ENCODE measurements around the gene EFHC1. TPM values are rescaled to one million over a fixed set of nuclear protein-coding genes. Genes with fewer than 3 reads are reported as not detected.

EFHC1 gene
- total and polyA plus RNA-seq, 2 of the 13 experiments (the other 11 are each of a cell fraction or from before 2014, with no cell fraction given), result 23.4 to 29.5 TPM

GRCh38 chr6:52517502-52518278 is 97.5 kb downstream of the EFHC1 start (continued):
- TF ChIP-seq AFF4 (CRISPR knock-in tag; IDR thresholded peaks at IDR 0.05) (no peak), ZNF230 (CRISPR knock-in tag; IDR thresholded peaks at IDR 0.05) (no peak), ZNF772 (CRISPR knock-in tag; IDR thresholded peaks at IDR 0.05) (no peak), SOX6 (IDR thresholded peaks at IDR 0.05) (no peak), SOX6 (CRISPR knock-in tag; IDR thresholded peaks at IDR 0.05) (peak; percentile 82), SKI (IDR thresholded peaks at IDR 0.05; ENCODE audit: partially characterized antibody) (no peak), CC2D1A (CRISPR knock-in tag; IDR thresholded peaks at IDR 0.05) (no peak), KDM5B (CRISPR knock-in tag; IDR thresholded peaks at IDR 0.05; ENCODE audit: borderline replicate concordance) (peak; percentile 57; the same call in 1 of the 2 replicates), ATF2 (CRISPR knock-in tag; IDR thresholded peaks at IDR 0.05) (no peak), ZNF788 (CRISPR knock-in tag; IDR thresholded peaks at IDR 0.05; ENCODE audit: borderline replicate concordance) (peak; percentile 66; the same call in 1 of the 2 replicates), SKIL (CRISPR knock-in tag; IDR thresholded peaks at IDR 0.05; ENCODE audit: borderline replicate concordance) (no peak)
- TF ChIP-seq, protein P1, sequence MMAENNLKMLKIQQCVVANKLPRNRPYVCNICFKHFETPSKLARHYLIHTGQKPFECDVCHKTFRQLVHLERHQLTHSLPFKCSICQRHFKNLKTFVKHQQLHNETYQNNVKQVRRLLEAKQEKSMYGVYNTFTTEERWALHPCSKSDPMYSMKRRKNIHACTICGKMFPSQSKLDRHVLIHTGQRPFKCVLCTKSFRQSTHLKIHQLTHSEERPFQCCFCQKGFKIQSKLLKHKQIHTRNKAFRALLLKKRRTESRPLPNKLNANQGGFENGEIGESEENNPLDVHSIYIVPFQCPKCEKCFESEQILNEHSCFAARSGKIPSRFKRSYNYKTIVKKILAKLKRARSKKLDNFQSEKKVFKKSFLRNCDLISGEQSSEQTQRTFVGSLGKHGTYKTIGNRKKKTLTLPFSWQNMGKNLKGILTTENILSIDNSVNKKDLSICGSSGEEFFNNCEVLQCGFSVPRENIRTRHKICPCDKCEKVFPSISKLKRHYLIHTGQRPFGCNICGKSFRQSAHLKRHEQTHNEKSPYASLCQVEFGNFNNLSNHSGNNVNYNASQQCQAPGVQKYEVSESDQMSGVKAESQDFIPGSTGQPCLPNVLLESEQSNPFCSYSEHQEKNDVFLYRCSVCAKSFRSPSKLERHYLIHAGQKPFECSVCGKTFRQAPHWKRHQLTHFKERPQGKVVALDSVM (CRISPR knock-in tag; IDR thresholded peaks at IDR 0.05), result no peak
- TF ChIP-seq, protein P2, sequence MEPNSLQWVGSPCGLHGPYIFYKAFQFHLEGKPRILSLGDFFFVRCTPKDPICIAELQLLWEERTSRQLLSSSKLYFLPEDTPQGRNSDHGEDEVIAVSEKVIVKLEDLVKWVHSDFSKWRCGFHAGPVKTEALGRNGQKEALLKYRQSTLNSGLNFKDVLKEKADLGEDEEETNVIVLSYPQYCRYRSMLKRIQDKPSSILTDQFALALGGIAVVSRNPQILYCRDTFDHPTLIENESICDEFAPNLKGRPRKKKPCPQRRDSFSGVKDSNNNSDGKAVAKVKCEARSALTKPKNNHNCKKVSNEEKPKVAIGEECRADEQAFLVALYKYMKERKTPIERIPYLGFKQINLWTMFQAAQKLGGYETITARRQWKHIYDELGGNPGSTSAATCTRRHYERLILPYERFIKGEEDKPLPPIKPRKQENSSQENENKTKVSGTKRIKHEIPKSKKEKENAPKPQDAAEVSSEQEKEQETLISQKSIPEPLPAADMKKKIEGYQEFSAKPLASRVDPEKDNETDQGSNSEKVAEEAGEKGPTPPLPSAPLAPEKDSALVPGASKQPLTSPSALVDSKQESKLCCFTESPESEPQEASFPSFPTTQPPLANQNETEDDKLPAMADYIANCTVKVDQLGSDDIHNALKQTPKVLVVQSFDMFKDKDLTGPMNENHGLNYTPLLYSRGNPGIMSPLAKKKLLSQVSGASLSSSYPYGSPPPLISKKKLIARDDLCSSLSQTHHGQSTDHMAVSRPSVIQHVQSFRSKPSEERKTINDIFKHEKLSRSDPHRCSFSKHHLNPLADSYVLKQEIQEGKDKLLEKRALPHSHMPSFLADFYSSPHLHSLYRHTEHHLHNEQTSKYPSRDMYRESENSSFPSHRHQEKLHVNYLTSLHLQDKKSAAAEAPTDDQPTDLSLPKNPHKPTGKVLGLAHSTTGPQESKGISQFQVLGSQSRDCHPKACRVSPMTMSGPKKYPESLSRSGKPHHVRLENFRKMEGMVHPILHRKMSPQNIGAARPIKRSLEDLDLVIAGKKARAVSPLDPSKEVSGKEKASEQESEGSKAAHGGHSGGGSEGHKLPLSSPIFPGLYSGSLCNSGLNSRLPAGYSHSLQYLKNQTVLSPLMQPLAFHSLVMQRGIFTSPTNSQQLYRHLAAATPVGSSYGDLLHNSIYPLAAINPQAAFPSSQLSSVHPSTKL (CRISPR knock-in tag; IDR thresholded peaks at IDR 0.05), result peak; percentile 74
